HG03060 (cell line): Measurements from ENCODE around the gene CCDC134.
"Not testable (repeated sequence)": the region's sequence is repeated elsewhere in the genome, so short reads cannot be mapped to it uniquely, and the experiment has no call there.

ENCODE experiments used
- ATAC-seq: cut with Tn5 transposase; IDR thresholded peaks from one replicate; pipeline ENCODE4 v1.9.1; 2021; ENCODE audit warnings: low read depth, moderate number of reproducible peaks; ENCODE audit not compliant: unreplicated experiment

Gene CCDC134

DNA sequence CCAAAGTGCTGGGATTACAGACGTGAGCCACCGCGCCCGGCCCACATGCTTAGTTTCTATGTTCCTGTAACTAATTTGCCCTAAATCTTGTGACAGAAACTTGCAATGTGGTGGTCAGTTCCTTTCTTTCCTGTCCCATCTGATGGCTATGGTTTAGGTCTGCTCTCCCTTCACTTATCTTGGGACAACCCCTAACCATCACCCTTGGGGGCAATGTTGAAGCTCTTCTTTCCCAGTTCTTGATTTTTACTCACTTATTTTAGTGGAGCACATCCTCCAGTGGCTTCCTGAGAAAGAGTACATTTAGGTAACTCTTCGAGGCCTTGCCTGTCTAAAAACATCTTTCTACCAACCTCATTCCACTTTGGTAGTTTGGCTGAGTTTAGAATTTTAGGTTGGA lies 39.7 kb downstream of the CCDC134 start:
- ATAC-seq = no peak

DNA sequence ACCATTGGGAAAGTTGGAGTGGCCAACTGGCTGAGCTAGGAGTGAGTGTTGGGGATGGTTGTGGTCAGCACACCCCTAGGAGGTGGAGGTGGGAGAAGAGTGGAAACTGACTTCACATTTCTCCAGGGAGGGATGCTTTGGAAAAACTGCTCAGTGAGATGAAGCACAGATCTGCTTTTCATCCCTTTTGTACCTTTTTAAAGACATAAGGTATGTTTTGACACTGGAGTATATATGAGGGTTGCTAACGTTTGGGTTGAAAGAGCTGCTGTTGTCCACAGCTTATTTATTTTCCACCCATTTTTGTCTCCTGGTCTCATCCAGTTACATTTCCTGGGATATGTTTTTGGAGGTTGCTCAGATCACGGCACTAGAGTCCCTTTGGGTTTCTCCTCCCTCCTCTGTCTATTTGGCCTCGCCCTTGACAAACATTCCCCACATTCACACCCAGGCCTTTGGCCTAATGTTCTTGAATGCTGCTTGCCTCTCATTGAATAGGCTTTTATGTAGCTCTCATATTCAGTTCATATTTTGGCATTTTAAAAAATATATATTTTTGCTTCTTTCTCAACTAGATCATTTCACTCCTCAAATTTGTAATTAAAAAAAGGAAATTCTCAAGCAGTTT lies 40.7 kb downstream of the CCDC134 start:
- no peak for ATAC-seq

- ATAC-seq = no peak
Observed at GRCh38 chr22:41842996-41843970, 42.8 kb downstream of the CCDC134 start.

- no peak for ATAC-seq
Observed at GRCh38 chr22:41844036-41844435, 43.6 kb downstream of the CCDC134 start.

GRCh38 chr22:41844513-41844912 lies 44.0 kb downstream of the CCDC134 start:
- ATAC-seq = no peak

GRCh38 chr22:41845380-41846267 lies 45.1 kb downstream of the CCDC134 start:
- no peak for ATAC-seq

DNA sequence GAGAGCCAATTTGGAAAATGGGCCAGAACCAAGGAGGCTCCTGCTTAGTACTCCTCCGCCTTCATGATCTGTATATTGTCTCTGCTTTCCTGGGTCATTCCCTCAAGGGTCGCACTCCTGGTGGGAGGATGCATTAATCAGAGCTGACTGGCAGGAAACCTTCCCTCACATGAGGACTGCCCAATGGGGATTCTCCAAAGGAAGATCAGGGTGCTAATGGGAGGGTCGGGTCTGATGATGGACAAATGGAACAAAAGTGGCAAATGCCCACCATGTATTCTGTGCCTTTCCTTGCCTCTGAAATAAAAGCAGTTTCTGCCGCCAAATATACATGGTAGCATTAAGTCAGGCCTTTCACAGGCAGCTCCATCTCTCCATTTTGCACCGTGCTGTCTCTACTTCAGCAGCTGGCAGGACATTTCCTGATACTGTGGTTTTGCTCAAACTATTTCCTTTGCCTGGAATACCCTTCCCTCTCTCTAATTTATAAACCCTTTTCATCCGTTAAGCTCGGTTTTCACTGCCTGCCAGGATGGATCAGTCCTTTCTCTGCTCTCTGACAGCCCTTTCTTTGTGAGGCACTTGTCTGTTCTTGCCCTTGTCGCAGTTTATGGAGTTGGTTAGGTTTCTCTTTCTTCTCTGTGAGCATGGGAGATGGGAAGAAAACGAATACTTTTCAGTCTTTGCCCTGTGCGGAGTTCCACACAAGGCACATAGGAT lies 45.9 kb downstream of the CCDC134 start:
- no peak for ATAC-seq

DNA sequence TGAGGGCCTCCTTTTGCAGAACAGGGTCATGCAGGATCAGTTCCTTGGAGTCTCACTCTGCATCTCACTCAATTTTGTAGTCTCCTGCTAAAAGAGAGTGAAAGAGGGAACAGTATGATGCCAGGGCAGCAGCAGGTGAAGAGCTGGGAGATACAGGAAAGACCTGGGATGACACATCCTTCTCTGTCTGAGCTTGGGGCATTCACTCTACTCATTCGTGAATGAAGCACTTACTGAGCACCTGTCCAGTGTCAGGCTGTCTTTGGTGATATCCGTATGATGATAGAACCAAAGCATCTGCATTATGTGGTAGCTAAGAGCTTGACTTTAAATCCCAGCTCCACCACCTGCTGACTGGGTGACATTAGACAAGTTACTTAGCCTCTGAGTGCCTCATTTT lies 46.8 kb downstream of the CCDC134 start:
- ATAC-seq = no peak

DNA sequence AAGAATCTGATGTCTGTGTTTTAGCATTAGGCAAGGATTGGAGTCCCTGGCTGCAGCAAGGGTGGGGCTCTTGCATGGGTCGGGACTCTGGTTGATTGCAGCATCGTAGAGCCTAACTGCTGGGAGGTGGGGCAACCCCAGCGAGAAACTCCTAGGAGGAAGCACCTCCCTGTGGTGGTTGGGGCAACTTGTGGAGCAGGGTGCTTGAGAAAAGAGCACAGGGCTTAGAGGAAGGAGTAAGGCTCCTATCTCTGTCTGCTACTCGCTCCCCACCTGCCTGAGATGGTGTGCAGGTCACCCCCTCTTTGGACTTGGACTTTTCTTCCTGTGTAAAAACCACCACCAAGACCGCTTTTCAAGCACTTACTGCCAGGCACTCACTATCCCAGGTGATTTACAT lies 48.0 kb downstream of the CCDC134 start:
- no peak for ATAC-seq

- no peak for ATAC-seq
Observed at GRCh38 chr22:41856469-41856868, 56.0 kb downstream of the CCDC134 start.

GRCh38 chr22:41857155-41857859 lies 56.8 kb downstream of the CCDC134 start:
- ATAC-seq = no peak

DNA sequence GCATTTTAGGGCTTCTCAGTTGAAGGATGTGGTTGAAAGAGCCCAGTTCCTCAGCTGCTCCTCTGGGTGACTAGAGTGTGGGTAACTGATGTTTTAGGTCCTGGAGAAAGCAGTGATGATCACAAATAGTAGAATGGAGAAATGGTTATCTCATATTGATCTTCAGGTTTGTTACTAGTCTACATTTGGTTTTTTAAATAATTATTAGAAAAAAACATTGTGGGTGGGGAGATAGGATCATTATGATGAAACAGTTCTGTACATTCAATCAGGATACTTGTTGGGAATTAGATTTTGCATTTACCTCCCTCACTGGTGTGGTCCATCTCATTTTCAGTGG lies 57.4 kb downstream of the CCDC134 start:
- no peak for ATAC-seq

DNA sequence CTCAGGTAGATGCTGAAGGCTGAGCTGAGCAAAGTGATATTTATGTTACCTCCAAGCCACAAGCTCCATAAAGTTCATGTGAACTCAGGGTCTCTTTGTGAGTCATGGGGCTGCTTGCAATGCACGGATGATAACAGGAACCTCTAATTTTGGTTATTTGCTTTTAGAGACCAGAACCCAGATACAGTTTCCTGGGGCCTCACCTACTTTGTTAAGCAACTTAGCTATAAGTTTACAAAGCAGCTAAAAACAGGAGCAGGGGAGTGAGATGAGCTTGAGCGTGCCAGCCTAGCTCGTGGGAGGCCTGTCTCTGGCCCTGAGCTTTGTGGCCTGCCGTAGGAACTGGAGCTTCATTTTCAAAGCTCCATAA lies 61.7 kb downstream of the CCDC134 start:
- peak; percentile 33 for ATAC-seq

- ATAC-seq = peak; percentile 46
Observed at GRCh38 chr22:41862530-41863266, 62.2 kb downstream of the CCDC134 start.

GRCh38 chr22:41863472-41863871 lies 63.0 kb downstream of the CCDC134 start:
- no peak for ATAC-seq

DNA sequence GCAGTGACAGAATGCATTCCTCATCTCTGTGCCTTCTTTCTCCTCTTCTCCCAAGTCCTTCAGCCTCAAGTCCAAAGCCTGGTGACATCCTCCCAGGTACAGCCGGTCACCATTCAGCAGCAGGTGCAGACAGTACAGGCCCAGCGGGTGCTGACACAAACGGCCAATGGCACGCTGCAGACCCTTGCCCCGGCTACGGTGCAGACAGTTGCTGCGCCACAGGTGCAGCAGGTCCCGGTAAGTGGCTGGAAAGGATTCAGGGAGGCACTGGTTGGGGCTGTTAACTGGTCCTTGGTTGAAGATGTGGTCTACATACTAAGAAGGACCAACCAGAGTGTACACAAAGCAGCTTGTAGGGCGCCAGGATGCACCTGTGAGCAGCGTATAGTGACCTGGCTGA lies 68.1 kb downstream of the CCDC134 start:
- ATAC-seq = no peak

DNA sequence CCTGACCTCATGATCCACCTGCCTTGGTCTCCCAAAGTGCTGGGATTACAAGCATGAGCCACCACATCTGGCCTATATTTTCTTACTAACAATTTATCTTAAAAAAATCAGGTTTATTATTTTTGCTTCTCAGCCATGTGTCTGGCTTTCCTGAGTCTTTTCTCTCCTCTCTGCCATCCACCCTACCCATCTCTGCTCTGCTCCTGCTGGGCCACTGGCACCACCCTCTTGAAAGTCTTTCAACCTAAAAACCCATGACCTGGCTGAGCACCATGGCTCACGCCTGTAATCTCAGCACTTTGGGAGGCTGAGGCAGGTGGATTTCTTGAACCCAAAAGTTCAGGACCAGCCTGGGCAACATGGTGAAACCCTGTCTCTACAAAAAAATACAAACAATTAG lies 69.6 kb downstream of the CCDC134 start:
- not testable (repeated sequence) for ATAC-seq

DNA sequence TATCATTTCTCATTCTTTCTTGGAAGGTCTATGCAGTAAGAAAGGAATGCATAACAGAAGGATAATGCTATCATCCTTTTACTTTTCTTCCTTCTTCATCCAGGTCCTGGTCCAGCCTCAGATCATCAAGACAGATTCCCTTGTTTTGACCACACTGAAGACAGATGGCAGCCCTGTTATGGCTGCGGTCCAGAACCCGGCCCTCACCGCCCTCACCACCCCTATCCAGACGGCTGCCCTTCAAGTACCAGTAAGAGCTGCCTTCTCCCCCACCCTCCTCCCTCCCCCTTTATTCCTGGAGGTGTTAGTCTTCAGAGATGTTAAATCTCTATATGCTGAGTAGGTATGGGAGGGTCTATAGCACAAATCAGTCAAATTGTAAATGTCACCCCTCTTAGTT lies 70.3 kb downstream of the CCDC134 start:
- ATAC-seq = no peak

GRCh38 chr22:41873391-41873790 lies 72.9 kb downstream of the CCDC134 start:
- ATAC-seq = no peak
